ENCODE results near the gene SMAD4. TPM values are rescaled to one million over a fixed set of nuclear protein-coding genes. Genes with fewer than 3 reads are reported as not detected.

Gene SMAD4
- total and polyA plus RNA-seq, 2 of the 13 experiments (the other 11 are each of a cell fraction or from before 2014, with no cell fraction given), result 70.2 to 72.0 TPM

- no peak for TF ChIP-seq RNF219 (CRISPR knock-in tag; IDR thresholded peaks at IDR 0.05)
- no peak for TF ChIP-seq ZSCAN25 (CRISPR knock-in tag; IDR thresholded peaks at IDR 0.05)
- TF ChIP-seq, protein P1, sequence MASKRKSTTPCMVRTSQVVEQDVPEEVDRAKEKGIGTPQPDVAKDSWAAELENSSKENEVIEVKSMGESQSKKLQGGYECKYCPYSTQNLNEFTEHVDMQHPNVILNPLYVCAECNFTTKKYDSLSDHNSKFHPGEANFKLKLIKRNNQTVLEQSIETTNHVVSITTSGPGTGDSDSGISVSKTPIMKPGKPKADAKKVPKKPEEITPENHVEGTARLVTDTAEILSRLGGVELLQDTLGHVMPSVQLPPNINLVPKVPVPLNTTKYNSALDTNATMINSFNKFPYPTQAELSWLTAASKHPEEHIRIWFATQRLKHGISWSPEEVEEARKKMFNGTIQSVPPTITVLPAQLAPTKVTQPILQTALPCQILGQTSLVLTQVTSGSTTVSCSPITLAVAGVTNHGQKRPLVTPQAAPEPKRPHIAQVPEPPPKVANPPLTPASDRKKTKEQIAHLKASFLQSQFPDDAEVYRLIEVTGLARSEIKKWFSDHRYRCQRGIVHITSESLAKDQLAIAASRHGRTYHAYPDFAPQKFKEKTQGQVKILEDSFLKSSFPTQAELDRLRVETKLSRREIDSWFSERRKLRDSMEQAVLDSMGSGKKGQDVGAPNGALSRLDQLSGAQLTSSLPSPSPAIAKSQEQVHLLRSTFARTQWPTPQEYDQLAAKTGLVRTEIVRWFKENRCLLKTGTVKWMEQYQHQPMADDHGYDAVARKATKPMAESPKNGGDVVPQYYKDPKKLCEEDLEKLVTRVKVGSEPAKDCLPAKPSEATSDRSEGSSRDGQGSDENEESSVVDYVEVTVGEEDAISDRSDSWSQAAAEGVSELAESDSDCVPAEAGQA (IDR thresholded peaks at IDR 0.05; ENCODE audit: low read depth), result no peak
- TF ChIP-seq, protein P1 (CRISPR knock-in tag; IDR thresholded peaks at IDR 0.05; ENCODE audit: borderline replicate concordance), result no peak
- TF ChIP-seq, protein P2, sequence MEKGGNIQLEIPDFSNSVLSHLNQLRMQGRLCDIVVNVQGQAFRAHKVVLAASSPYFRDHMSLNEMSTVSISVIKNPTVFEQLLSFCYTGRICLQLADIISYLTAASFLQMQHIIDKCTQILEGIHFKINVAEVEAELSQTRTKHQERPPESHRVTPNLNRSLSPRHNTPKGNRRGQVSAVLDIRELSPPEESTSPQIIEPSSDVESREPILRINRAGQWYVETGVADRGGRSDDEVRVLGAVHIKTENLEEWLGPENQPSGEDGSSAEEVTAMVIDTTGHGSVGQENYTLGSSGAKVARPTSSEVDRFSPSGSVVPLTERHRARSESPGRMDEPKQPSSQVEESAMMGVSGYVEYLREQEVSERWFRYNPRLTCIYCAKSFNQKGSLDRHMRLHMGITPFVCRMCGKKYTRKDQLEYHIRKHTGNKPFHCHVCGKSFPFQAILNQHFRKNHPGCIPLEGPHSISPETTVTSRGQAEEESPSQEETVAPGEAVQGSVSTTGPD (CRISPR knock-in tag; IDR thresholded peaks at IDR 0.05), result no peak
- no peak for TF ChIP-seq ZNF574 (CRISPR knock-in tag; IDR thresholded peaks at IDR 0.05)
- no peak for TF ChIP-seq NFE2L1 (CRISPR knock-in tag; IDR thresholded peaks at IDR 0.05; ENCODE audit: borderline replicate concordance)
- no peak for TF ChIP-seq ZNF546 (CRISPR knock-in tag; conservative IDR thresholded peaks at IDR 0.05)
These were observed 685 bp downstream of the SMAD4 start (continued) for GRCh38 chr18:51030537-51031258.
